Progenitor cell of endocrine pancreas (in vitro differentiated cells): ENCODE results near the gene KANK2. TPM values are rescaled to one million over a fixed set of nuclear protein-coding genes. Genes with fewer than 3 reads are reported as not detected.

Experiments used
- DNase-seq: peaks from one replicate; pipeline ENCODE4 v3.0.0; 2021; ENCODE audit warnings: low spot score; ENCODE audit not compliant: unreplicated experiment
- H3K27ac Mint-ChIP-seq: 2 replicates; pipeline ENCODE4 v1.8.0; 2021; ENCODE audit warnings: mild to moderate bottlenecking, moderate library complexity, mixed read lengths
- H3K27me3 Mint-ChIP-seq: 2 replicates; pipeline ENCODE4 v1.8.0; 2021; ENCODE audit warnings: mixed read lengths
- H3K36me3 Mint-ChIP-seq: 2 replicates; pipeline ENCODE4 v1.8.0; 2022; ENCODE audit warnings: mixed read lengths; ENCODE audit not compliant: insufficient read depth
- H3K4me1 Mint-ChIP-seq: 2 replicates; pipeline ENCODE4 v1.8.0; 2021; ENCODE audit warnings: low read depth, mixed read lengths
- H3K4me3 Mint-ChIP-seq: 2 replicates; pipeline ENCODE4 v1.8.0; 2021; ENCODE audit warnings: low read depth, mild to moderate bottlenecking, moderate library complexity, mixed read lengths
- H3K9me3 Mint-ChIP-seq: 2 replicates; pipeline ENCODE4 v1.8.0; 2021; ENCODE audit warnings: low read depth, mixed read lengths
- CTCF ChIP-seq: fragments of 200-600 bp; sonication (generic); IDR thresholded peaks from one replicate; pipeline ENCODE4 v1.5.0; 2021; ENCODE audit warnings: antibody characterized with exemption, mild to moderate bottlenecking; ENCODE audit not compliant: unreplicated experiment
- long read RNA-seq: library from polyadenylated mRNA; unstranded; transcript quantifications from one replicate; pipeline ENCODE4 v2.0.0, GENCODE V29; 2020
- total RNA-seq: library from RNA; stranded (reverse); gene quantifications from 2 replicates; pipeline ENCODE4 v1.2.1, GENCODE V29; 2021

The KANK2 gene
- 27.6 and 29.1 TPM in 2 replicates for total RNA-seq
- long read RNA-seq, partial matches to known transcripts: 4 of 8 reads
- long read RNA-seq, other reads (novel, unspliced or antisense): 4 of 8 reads

- TF ChIP-seq CTCF: peak; percentile 18
- H3K36me3 Mint-ChIP-seq: peaks cover 5% of the 10 kb centered on the region
- H3K27me3 Mint-ChIP-seq: no peaks in the 10 kb centered on the region
- peaks cover 2% of the 10 kb centered on the region for H3K4me1 Mint-ChIP-seq
- DNase-seq: peak; percentile 89
- H3K9me3 Mint-ChIP-seq: no peaks in the 10 kb centered on the region
- peak within 1 kb of the TSS; percentile 95 for H3K27ac Mint-ChIP-seq
- H3K4me3 Mint-ChIP-seq: peak within 1 kb of the TSS; percentile 76
Measured at GRCh38 chr19:11197291-11198174, at the start of gene KANK2. TSS of gene KANK2 (minus strand) at chr19:11197545. CDS start at chr19:11194511, 3,034 bp downstream.

- Mint-ChIP-seq H3K36me3 (peaks cover 17% of the 10 kb centered on the region), H3K27me3 (no peaks in the 10 kb centered on the region), H3K4me1 (no peaks in the 10 kb centered on the region), H3K9me3 (no peaks in the 10 kb centered on the region), H3K27ac (peak overlapping the region; percentile 2), H3K4me3 (no peak overlapping the region)
- DNase-seq: no peak
- TF ChIP-seq CTCF: no peak
Measured at GRCh38 chr19:11246941-11247340, 49.6 kb upstream of the KANK2 start.

- no peak for DNase-seq
- no peaks in the 10 kb centered on the region for H3K27me3 Mint-ChIP-seq
- no peak overlapping the region for H3K27ac Mint-ChIP-seq
- H3K9me3 Mint-ChIP-seq: no peaks in the 10 kb centered on the region
- peaks cover 21% of the 10 kb centered on the region for H3K36me3 Mint-ChIP-seq
- H3K4me1 Mint-ChIP-seq: no peaks in the 10 kb centered on the region
- TF ChIP-seq CTCF: no peak
- no peak overlapping the region for H3K4me3 Mint-ChIP-seq
Measured at GRCh38 chr19:11244846-11245589, 47.7 kb upstream of the KANK2 start.

- Mint-ChIP-seq H3K27me3 (no peaks in the 10 kb centered on the region), H3K4me3 (no peak overlapping the region), H3K9me3 (no peaks in the 10 kb centered on the region), H3K27ac (no peak overlapping the region), H3K36me3 (peaks cover 28% of the 10 kb centered on the region), H3K4me1 (no peaks in the 10 kb centered on the region)
- TF ChIP-seq CTCF: no peak
- no peak for DNase-seq
Measured at GRCh38 chr19:11243798-11244169, 46.4 kb upstream of the KANK2 start.
